HS-5 (cell line): Measurements from ENCODE around the gene PLAAT4.

ENCODE experiments used
- DNase-seq: peaks from one replicate; pipeline ENCODE4 v3.0.0-alpha.2; 2012; ENCODE audit warnings: low read depth

PLAAT4 gene

DNA sequence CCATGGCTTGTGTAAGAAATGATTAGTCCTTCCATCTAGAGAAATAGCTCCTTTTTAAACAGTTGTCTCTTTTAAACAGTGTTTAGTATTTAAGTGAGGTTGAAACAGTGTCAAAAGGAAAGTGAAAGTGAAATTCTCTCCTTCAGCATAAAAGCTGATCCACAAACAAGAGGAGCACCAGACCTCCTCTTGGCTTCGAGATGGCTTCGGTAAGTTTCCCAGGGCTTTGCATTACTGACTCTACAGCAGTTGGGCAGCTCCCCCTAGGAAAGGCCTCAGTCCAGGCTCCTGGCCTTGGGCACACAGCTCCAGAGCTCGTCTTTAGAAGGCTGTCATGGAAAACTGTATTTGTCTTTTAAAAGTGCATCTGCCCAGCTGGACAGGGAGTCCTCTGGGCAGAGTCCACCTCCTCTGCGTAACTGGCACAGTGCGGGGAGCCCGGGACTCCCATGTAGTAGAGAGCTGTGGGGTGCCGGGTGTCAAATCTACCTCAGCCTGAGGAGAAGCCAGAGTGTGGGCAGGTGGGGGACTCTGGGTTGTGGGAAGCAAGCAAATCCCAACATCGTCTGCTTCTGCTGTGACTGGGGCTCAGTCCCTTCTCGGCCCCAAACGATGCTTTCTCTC lies at the start of gene PLAAT4:
TSS of gene PLAAT4 (plus strand) at position 140 of the 624 bp plus-strand sequence. CDS start at position 201, 61 bp downstream.
- DNase-seq = peak; percentile 14

- DNase-seq = no peak
Measured at GRCh38 chr11:63488789-63489188, 47.8 kb upstream of the PLAAT4 start.

DNA sequence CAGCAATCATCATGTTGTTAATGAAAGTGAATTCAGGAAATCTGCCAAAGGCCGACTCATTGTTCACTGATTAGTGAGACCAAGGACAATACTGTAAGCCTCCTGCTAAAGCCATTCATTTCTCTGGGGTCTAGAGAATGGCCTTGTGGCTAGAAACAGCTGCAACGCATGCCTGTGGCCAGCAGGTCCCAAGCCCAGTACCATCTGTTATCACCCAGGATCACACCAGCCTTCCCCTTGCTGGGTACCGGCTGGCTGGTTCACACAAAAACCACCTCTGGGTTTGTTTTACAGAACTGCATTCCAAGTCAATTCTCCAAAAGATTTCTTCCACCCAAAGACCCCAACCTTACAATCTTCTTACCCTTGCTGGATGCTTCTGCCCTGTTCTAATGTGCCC lies 46.7 kb upstream of the PLAAT4 start:
- no peak for DNase-seq

- no peak for DNase-seq
Measured at GRCh38 chr11:63490551-63491239, 45.9 kb upstream of the PLAAT4 start, which contains the start of gene PLAAT5. Gene PLAAT5 (minus strand): TSS chr11:63491167. CDS start chr11:63491034, 133 bp downstream.

DNA sequence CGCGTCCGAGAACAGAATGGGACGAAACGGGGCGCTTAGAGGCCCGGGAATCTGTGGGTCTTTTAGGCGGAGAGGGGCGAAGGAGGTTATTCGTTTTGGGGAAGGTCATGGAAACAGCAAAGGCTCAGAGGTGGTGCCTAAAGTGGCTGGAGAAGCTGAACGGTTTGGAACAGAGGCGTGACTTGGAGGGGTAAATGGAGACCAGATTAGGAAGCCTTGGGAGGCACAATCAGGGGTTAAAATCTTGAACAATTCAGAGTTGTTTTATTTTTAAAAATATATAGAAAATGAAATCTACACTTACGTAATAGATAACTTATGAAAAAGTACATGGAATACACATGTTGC lies 45.4 kb upstream of the PLAAT4 start:
- DNase-seq = no peak

GRCh38 chr11:63491636-63492372 lies 44.8 kb upstream of the PLAAT4 start:
- DNase-seq = no peak

GRCh38 chr11:63492441-63492840 lies 44.2 kb upstream of the PLAAT4 start:
- DNase-seq = no peak

DNA sequence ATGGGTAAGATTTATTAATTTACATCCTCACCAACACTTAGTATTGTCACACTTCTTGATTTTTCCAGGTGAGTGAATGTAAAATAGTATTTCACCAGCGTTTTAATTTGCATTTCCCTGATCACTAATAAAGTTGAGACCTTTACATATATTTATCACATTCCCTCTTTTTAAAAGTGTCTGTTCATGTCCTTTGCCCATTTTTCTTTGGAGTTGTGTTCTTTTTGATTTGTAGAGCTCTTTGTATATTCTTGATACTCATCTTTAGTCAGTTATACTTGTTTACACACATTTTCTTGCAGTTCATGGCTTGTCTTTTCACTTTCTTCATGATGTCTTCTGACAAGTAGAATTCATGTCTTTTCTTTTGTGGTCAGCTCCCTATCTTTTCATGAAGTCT lies 43.5 kb upstream of the PLAAT4 start:
- DNase-seq = no peak

- DNase-seq = no peak
Measured at GRCh38 chr11:63494975-63495374, 41.6 kb upstream of the PLAAT4 start.

GRCh38 chr11:63499874-63500273 lies 36.7 kb upstream of the PLAAT4 start:
- no peak for DNase-seq

DNA sequence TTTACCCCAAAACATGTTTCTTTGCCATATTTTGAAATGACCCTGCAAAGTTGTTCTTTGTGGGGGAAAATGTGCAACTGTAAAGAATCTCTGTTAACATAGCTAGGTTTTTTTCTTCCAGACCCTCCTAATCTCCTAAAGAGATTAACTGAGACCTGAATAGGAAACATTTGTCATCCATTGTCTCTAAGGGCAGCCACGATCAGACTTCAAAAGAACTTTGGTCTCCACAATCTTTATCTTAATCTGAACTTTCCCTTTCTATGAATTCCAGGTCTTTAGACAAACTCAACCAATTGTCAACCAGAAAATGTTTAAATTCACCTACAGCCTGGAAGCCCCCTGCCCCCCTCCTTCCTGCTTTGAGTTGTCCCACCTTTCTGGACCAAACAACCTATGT lies 35.4 kb upstream of the PLAAT4 start:
- DNase-seq = no peak

- no peak for DNase-seq
Measured at GRCh38 chr11:63502252-63502820, 34.3 kb upstream of the PLAAT4 start.

DNA sequence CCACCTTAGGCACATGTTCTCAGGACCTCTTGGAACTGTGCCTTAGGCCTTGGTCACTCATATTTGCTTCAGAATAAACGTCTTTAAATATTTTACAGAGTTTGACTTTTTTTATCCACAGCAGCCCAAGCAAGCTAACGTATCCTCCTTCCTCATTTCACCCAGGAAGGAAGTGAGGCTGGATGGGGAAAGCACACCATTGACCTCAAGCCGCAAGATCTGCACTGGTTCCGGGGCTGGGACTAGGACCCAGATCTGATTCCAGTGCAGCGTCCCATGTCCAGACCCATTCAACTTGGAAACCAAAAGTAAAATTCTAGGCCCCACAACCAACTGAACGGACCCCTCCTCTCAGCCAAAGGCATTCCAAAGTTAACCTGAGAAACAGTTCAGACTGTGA lies 33.1 kb upstream of the PLAAT4 start:
- DNase-seq = no peak

DNA sequence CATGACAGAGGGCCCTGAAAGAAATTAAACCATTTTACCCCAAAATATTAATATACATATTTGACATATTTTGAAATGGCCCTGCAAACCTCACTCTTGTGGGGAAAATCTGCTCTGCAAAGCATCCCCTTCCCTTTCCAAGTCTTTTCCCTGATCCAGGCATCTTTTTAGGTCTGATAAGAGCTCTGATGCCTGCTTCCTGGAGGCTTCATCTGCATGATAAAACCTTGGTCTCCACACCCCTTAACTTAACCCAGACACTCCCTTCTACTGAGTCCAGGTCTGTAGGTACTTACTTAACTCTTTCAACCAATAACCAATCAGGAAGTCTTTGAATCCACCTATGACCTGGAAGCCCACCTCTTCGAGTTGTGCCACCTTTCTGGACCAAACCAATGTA lies 32.6 kb upstream of the PLAAT4 start:
- DNase-seq = no peak

GRCh38 chr11:63504933-63505586 lies 31.5 kb upstream of the PLAAT4 start:
- DNase-seq = no peak

DNA sequence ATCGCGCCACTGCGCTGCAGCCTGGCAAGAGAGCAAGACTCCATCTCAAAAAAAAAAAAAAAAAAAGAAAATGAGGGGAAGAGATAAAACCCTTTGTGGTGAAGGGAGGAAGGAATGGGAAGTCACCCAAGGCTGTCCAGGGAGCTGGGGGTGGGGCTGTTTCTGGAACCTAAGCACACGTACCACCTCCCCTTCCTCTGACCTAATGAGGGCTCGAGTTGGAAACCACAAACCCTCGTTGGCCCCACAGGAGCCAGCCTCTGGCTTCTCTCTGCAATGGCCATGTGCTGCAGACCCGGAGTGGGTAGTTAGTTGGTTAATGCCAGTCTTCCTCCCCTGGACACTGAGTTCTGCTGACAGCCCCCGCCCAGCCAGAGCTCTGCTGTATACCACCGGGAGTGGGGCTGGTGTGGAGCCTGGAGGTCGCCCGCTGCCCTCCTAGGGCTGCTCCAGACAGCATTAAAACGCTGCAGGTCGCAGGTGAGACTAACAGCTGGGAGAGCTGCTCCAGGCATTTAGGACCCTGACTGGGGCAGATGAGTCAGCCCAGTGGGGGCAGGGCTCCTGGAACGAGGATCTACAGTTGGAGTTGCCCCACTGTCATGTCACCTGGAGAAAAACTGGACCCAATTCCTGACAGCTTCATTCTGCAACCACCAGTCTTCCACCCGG lies 30.6 kb upstream of the PLAAT4 start, which contains the start of gene LGALS12:
TSS of gene LGALS12 (plus strand) at position 228 of the 672 bp plus-strand sequence. CDS start at position 603, 375 bp downstream.
- DNase-seq = no peak

DNA sequence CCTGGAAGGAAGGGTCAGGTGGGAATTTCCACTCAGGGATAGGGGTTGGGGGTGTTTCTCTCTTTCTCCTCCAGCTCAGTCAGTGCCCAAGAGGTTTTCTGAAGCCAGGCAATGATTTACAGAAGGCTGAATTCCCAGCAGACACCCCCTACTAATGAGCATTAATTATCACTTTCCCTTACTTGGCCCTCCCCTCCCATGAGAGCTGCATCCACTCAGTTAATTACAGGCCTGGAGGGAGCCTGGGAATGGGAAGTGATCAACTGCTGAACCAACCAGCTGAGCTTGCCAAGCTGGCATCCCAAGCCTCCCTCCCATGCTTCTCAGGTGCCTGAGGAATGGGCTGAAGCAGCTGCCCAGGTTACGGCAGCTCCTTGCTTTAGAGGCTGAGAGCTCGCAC lies 29.7 kb upstream of the PLAAT4 start:
- no peak for DNase-seq

GRCh38 chr11:63507511-63507910 lies 29.1 kb upstream of the PLAAT4 start:
- no peak for DNase-seq

DNA sequence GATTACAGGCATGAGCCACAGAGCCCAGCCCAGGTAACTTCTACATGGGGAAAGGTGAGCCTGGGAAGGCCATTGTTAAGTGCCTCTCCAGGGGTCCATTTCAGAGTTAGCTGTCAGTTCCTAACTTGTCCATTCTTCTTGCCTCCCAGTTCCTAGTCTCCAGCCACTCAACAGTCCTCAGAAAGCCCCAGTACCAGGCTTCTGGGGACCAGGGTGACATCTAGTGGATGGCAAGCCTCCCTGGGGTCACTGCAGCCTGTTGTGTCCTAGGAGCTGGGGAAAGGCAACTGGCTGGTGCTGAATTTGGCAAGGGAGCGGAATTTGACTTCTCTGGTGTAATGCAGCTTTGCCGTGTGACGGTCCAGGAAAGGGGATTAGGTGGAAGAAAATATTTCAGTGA lies 28.6 kb upstream of the PLAAT4 start:
- DNase-seq = no peak

DNA sequence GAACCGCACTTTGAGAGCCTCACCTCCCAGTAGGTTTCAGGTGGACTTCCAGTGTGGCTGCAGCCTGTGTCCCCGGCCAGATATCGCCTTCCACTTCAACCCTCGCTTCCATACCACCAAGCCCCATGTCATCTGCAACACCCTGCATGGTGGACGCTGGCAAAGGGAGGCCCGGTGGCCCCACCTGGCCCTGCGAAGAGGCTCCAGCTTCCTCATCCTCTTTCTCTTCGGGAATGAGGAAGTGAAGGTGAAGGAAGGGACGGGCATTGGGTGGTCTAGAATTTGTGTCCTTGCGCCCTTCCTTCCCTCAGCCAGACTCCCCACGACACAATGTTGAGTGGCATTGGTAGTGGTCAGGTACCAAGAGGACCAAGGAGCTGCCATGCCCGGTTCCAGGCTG lies 27.9 kb upstream of the PLAAT4 start:
- no peak for DNase-seq

GRCh38 chr11:63510360-63511047 lies 26.1 kb upstream of the PLAAT4 start:
- DNase-seq = no peak
